Measurements from ENCODE around the gene GABARAPL1.

GABARAPL1 gene

GRCh38 chr12:10235761-10236631, 23.3 kb downstream of the GABARAPL1 start:
- DNase-seq: no peak

DNA sequence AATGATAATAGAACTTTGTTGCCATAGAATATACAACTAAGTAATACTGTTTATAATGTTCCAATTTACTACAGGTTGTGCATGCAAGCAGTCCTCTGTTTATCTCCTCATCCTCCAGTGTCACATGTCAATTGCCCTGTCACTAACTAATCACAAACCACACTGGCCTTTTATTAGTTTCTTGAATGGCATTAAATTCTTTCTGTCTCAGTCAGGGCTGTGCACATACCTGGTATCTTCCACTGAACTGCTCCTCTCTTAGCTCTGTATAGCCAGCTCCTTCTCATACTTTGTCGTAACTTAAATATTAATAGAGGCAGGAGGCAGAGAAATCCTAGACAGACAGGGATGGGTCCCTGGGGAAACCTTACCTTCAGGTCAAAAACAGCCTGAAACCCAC, 24.0 kb downstream of the GABARAPL1 start:
- no peak for DNase-seq

GRCh38 chr12:10238526-10238925, 25.8 kb downstream of the GABARAPL1 start:
- no peak for DNase-seq

DNA sequence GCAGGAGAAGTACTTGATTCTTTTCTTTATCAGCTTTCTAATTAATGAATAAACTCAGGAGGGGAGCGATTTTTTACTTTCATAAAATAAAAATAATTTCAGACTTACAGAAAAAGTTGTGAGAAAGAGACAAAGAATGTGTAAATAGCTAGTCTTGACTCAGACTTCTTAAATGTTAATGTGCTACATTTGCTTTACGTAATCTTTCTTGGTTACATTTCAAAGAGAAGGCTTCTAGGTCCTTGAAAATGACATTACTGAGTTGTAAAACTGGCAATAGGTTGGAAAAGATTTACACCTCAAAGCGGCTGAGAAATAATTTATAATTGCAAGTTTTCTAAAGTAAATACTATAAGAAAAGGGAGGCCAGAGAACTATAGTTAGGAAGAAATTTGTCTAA, 28.6 kb downstream of the GABARAPL1 start:
- DNase-seq: no peak

DNA sequence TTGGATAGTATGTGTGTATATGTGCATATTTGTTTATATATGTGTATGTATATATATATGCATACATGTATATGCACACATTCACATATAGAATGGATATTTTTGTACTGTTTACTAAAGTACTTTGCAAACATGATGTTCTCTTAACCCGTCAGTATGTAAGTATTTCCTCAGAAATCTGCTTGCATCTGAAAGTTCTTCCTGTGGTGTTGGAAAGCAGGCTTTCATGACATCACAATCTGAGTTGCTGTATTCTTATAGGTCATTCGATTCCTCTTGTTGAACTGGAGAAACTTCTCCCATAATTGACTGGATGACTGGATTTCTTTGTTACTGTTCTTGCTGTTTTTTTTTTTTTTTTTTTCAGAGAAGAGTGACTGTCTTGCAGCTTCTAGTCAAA, 29.1 kb downstream of the GABARAPL1 start:
- no peak for DNase-seq

DNA sequence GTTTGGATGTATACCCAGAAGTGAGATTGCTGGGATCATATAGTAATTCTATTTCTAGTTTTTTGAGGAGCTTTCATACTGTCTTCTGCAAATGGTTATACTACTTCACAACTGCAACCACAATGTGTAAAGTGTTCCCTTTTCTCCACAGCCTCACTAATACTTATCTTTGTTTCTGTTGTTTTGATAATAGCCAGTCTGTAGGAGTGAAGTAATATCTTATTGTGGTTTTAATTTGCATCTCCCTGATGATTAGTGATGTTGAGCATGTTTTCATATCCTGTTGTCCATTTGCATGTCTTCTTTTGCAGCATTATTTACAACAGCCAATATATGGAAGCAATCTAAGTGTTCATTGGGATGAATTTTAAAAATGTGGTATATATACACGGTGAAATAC, 29.9 kb downstream of the GABARAPL1 start:
- DNase-seq: no peak

GRCh38 chr12:10243818-10244520, 31.3 kb downstream of the GABARAPL1 start:
- DNase-seq: no peak

DNA sequence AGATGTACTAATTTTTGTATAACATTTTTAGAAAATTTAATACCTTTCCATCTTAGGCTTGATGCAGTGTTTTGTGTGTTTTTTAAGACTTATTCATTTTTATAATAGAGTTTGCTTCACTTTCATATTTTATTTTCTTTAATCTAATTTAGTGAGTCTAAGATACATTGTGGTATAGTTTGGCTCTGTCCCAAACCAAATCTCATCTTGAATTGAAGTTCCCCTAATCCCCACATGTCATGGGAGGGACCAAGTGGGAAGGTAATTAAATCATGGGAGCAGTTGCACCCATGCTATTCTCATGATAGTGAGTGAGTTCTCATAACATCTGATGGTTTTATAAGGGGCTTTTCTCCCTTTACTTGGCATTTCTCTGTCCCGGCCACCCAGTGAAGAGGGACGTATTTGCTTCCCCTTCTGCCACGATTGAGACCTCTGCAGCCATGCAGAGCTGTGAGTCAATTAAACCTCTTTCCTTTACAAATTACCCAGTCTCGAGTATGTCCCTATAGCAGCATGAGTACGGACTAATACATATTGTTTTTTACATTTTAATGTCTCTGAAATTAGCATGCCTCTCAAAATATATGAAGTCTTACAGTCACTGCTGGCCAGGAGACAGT, 34.9 kb downstream of the GABARAPL1 start:
- no peak for DNase-seq

DNA sequence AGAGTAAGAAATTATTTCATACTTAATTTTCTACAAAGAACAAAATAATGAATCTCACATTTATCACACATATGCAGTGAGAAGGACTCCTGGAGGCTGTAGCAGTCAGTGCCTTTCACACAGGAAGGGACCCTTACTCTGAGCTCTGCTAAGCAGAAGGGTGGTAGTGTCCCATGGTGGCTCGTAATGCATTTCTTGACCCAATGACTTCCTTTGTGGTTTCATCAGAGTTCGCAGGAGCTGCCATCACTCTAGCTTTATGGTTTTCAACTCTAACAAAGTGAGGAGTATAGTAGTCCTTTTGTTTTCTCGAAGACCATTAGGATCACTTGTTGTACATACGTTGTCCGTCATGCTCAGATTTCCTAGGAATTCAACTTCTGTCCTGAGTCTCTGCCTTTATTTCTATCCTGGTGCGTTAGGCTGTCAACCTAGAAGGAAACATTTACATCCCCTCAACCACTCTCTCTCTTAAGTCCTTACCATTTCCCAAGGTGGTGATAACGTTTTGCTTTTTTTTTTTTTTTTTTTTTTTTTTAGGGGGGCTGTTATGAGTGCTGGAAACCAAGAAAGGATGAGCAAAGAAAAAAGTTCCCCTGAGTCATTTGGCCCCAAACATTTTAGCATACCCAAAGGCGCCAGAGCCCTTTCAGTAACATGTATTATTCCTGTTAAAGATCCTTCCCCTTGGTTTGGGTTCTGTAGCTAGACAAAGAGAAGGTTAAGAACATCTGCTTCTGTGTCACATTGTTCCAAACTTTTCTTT, 37.2 kb downstream of the GABARAPL1 start:
- no peak for DNase-seq

GRCh38 chr12:10251669-10252068, 39.0 kb downstream of the GABARAPL1 start:
- no peak for DNase-seq

GRCh38 chr12:10252201-10252600, 39.5 kb downstream of the GABARAPL1 start:
- DNase-seq: no peak

GRCh38 chr12:10256064-10256463, 43.4 kb downstream of the GABARAPL1 start:
- no peak for DNase-seq

DNA sequence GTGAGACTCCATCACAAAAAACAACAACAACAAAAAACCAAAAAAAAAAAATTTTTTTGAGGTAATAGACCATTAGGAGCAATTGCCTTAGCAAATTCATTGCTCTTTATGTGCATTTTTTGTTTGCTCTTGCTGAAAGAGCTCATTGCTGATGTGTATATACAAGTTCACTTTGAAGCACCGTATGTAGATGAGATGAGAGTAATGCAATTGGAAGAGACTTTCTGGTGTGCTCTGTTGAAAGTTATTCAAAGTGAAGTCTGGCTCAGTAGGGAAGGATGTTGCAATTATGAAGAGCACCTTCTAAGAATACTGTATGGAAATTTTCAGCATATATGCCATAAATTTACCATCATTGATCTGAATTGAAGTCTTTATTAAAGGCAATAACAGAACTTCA, 48.2 kb downstream of the GABARAPL1 start:
- DNase-seq: no peak

DNA sequence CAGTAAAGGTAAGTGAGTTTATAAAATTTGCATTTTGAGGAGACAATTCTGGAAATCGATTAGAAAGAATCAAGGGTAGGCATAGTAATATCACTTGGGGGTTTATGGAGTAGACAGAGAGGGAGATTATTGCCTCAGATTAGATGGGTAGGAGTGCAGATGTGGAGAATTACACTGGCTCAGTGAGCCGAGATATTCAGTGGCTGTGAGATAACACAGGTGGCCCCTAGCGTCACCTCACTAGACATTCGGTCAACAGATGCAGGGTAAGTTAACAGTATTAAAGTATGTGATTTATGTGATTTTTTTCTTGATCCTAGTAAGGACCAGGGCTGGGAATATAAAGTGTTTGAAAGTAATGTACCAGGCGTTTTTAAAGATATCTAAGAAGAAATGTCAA, 55.4 kb downstream of the GABARAPL1 start:
- DNase-seq: no peak

GRCh38 chr12:10272467-10272866, 59.8 kb downstream of the GABARAPL1 start:
- DNase-seq: no peak
